Ascending aorta (tissue), 2 donors: ENCODE results near the gene MRPS23. TPM values are rescaled to one million over a fixed set of nuclear protein-coding genes. Genes with fewer than 3 reads are reported as not detected.
"Not testable (repeated sequence)": the region's sequence is repeated elsewhere in the genome, so short reads cannot be mapped to it uniquely, and the experiment has no call there.

Experiments used
- DNase-seq, 2 donors: peaks; one replicate each; pipeline ENCODE4 v3.0.0-alpha.2; 2019; ENCODE audit warnings: low spot score in 2 of 2
- H3K27ac ChIP-seq, 2 donors: fragments of 200-600 bp; sonication (generic); one replicate each; pipeline ENCODE4 v1.5.1; 2016 to 2017; ENCODE audit warnings: mild to moderate bottlenecking in 1 of 2
- H3K27me3 ChIP-seq: fragments of 200-600 bp; sonication (generic); one replicate; pipeline ENCODE4 v1.5.1; 2017
- H3K36me3 ChIP-seq, 2 donors: fragments of 200-600 bp; sonication (generic); one replicate each; pipeline ENCODE4 v1.5.1; 2016
- H3K4me1 ChIP-seq, 2 donors: fragments of 200-600 bp; sonication (generic); one replicate each; pipeline ENCODE4 v1.5.1; 2016 to 2017; ENCODE audit warnings: mild to moderate bottlenecking in 1 of 2
- H3K4me3 ChIP-seq, 2 donors: fragments of 200-600 bp; sonication (generic); one replicate each; pipeline ENCODE4 v1.5.1; 2016 to 2017; ENCODE audit warnings: mild to moderate bottlenecking in 1 of 2
- H3K9me3 ChIP-seq, 2 donors: fragments of 200-600 bp; sonication (generic); one replicate each; pipeline ENCODE4 v1.5.1; 2016
- CTCF ChIP-seq, 3 experiments: fragments of 200-600 bp in 2 of 3; fragments of 450-650 bp in 1 of 3; sonication (generic) in 2 of 3; IDR thresholded peaks; one replicate each; pipeline ENCODE4 v1.5.1; 2016 to 2019; ENCODE audit warnings: antibody characterized with exemption in 3 of 3, mild to moderate bottlenecking in 1 of 3, moderate library complexity in 1 of 3
- intact Hi-C: fragments of 100-400 bp; cut with DNase I; formaldehyde crosslinking; loops from one replicate; pipeline ENCODE4 v1.15.1; 2023
- total RNA-seq: library from RNA; depleted of rRNA; stranded (reverse); fragments of >200 nt; gene quantifications from one replicate; pipeline ENCODE4 v1.1.0, GENCODE V29; 2016

MRPS23 gene
- total RNA-seq, 1 donor from 2014 or later = 2.0 TPM

DNA sequence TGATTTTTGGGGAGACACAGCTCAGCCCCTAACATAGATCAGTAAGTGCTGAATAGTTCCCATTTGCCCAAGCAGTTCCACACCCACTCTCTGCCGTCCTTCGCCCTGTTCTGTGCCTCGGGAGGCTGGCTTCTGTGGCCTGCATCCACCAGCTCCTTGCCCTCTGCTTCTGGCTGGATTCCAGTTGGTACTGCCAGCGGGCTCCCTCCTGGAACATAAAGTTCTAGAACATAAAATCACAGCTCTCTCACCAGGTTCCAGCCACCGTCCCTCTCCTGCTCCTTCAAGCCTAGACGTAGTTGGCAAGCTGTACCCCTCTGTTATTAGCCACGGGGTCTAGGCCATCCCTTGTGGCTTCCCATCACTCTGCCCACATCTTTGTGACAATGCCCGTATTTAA is 3.9 kb upstream of the MRPS23 start:
- Histone ChIP-seq H3K4me3 (no peak overlapping the region), H3K27ac (peak overlapping the region; percentile 88 to 96), H3K27me3 (no peaks in the 10 kb centered on the region), H3K4me1 (peaks cover 15 to 41% of the 10 kb centered on the region in 2 donors), H3K9me3 (no peaks in the 10 kb centered on the region), H3K36me3 (no peaks in the 10 kb centered on the region)
- TF ChIP-seq CTCF (IDR thresholded peaks at IDR 0.05) = no peak
- intact Hi-C loops = loop anchor here (5.0 kb wide), 4 partner anchors 229 to 761 kb away; partner anchors contain the start of genes DYNLL2, MSI2 and SUPT4H1
- peak; percentile 55 to 92 for DNase-seq

GRCh38 chr17:57852955-57853328 is 3.1 kb upstream of the MRPS23 start:
- peaks cover 15 to 41% of the 10 kb centered on the region in 2 donors for H3K4me1 ChIP-seq
- TF ChIP-seq CTCF (IDR thresholded peaks at IDR 0.05) = no peak
- H3K4me3 ChIP-seq = no peak overlapping the region
- no peaks in the 10 kb centered on the region for H3K9me3 ChIP-seq
- DNase-seq = no peak
- H3K27ac ChIP-seq = peak overlapping the region; percentile 88 to 96
- no peaks in the 10 kb centered on the region for H3K36me3 ChIP-seq
- no peaks in the 10 kb centered on the region for H3K27me3 ChIP-seq
- intact Hi-C loops = loop anchor here (5.0 kb wide), 4 partner anchors 229 to 761 kb away; partner anchors contain the start of genes DYNLL2, MSI2 and SUPT4H1

- Histone ChIP-seq H3K4me1 (peaks cover 15 to 41% of the 10 kb centered on the region in 2 donors), H3K4me3 (peak overlapping the region in 1 of 2 donors; percentile 97), H3K27me3 (no peaks in the 10 kb centered on the region), H3K36me3 (no peaks in the 10 kb centered on the region), H3K27ac (peak overlapping the region; percentile 88 to 96), H3K9me3 (no peaks in the 10 kb centered on the region)
- intact Hi-C loops = loop anchor here (5.0 kb wide), 4 partner anchors 230 to 760 kb away; partner anchors contain the start of genes DYNLL2, MSI2 and SUPT4H1
- no peak for DNase-seq
- TF ChIP-seq CTCF (IDR thresholded peaks at IDR 0.05) = no peak
Observed at GRCh38 chr17:57852092-57852954, 2.5 kb upstream of the MRPS23 start.

DNA sequence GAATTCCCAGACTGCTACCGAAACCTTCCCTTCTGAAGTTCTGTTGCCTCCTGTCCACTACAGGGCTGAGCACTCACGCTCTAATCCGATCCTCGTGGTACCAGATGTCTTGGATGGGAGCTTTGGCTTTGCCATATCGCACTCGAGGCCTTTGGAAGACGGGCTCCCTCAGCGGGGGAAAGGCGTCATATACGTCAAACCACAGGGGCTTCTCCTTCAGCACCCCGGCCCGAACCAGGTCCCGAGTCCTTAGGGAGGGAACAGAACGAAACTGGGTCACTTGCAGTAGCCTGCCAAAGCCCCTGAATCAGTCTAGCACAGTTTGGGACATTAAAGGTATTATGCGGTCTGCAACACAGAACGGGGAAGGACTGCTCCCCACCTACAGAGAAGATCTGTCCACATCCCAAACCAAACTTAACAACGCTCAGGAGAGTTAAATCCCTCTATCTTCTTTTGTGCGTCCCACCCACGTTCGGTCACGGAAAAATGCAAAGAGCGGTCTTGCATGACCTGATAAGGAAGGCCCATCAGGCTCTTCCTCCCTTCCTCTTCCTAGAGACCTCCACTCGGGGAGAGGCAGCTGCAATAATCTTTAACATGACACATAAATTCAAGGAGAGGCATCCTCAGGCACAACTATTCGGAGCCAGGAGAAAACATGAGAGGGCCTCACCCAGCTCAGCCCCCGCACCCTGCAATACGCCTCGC is 526 bp downstream of the MRPS23 start:
- intact Hi-C loops = no loop called here
- Histone ChIP-seq H3K9me3 (no peaks in the 10 kb centered on the region), H3K27ac (peak overlapping the region; percentile 81 to 88), H3K4me3 (peak overlapping the region; percentile 67 to 97), H3K27me3 (no peaks in the 10 kb centered on the region), H3K36me3 (peaks cover 0 to 7% of the 10 kb centered on the region in 2 donors), H3K4me1 (peaks cover 13 to 40% of the 10 kb centered on the region in 2 donors)
- TF ChIP-seq CTCF (IDR thresholded peaks at IDR 0.05) = no peak
- no peak for DNase-seq

DNA sequence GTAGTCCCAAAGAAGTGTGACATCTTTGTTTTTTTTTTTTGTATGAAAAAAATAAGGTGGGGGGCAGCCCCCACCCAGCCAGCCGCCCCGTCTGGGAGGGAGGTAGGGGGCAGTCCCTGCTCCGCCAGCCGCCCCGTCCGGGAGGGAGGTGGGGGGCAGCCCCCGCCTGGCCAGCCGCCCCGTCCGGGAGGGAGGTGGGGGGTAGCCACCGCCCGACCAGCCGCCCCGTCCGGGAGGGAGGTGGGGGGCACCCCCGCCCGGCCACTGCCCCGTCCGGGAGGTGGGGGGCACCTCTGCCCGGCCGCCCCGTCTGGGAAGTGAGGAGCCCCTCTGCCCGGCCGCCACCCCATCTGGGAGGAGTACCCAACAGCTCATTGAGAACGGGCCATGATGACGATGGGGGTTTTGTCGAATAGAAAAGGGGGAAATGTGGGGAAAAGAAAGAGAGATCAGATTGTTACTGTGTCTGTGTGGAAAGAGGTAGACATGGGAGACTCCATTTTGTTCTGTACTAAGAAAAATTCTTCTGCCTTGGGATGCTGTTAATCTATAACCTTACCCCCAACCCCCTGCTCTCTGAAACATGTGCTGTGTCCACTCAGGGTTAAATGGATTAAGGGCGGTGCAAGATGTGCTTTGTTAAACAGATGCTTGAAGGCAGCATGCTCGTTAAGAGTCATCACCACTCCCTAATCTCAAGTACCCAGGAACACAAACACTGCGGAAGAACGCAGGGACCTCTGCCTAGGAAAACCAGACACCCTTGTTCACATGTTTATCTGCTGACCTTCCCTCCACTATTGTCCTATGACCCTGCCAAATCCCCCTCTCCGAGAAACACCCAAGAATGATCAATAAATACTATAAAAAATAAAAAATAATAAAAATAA is 3.5 kb downstream of the MRPS23 start:
- intact Hi-C loops, DNase-seq, H3K27ac ChIP-seq, H3K36me3 ChIP-seq, H3K9me3 ChIP-seq, H3K4me3 ChIP-seq, H3K27me3 ChIP-seq: not testable (repeated sequence)
- H3K4me1 ChIP-seq = peaks cover 4 to 14% of the 10 kb centered on the region in 2 donors
